Activated CD4-positive, alpha-beta T cell treated with anti-CD3 and anti-CD28 coated beads, Interleukin-2, amount 50 U/mL, for 16 hours (primary cell): ENCODE data around the gene OTUB2.
"Not testable (repeated sequence)": the region's sequence is repeated elsewhere in the genome, so short reads cannot be mapped to it uniquely, and the experiment has no call there.

ENCODE experiments used
- DNase-seq: peaks from one replicate; pipeline ENCODE4 v3.0.0-alpha.2; 2020

The OTUB2 gene

DNA sequence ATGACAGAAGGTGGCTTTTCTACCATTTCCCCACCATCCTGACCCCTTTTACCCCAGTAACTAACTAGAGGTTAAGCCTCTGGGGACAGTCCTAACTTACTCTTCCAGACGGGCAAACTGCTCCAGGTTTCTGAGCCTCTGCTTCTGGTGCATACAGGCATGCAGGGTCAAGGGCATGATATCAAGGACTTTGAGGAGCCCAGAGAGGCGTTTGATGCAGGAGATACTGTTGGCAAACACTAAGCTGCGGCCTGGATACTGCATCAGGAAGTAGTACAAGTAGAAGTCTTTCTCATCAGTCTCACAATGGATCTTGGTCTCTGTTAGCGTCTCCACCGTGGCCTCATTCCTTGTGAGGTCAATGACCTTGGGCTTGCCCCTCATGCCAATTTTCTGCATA lies 33.9 kb downstream of the OTUB2 start:
- DNase-seq, result no peak

DNA sequence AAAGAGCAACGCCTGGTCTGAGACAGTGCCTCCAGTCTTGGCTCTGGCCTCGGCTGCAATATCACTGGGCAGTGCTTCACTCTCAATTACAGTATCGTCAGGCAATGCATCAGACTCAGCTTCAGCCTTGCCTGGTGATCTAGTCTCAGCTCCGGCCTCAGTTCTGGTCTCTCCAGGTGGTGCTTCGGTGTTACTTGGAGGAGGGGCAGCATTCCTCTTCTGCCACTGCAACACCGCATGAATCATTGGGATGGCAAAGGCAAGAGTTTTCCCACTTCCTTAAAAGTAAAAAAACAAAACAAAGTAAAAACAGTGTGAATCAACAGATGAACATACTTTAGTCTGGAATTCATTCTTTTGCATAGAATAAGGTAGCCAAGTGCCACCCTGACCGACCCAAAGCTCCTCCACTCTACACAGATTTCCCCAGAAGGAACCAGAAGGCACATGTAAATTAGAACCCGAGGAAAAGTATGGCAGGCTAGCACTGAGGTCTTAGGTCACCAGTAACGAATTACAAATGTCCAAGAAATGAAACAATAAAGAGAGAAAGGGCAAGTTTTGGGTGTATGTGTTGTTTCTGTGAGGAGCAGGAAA lies 36.3 kb downstream of the OTUB2 start:
- DNase-seq, result no peak

DNA sequence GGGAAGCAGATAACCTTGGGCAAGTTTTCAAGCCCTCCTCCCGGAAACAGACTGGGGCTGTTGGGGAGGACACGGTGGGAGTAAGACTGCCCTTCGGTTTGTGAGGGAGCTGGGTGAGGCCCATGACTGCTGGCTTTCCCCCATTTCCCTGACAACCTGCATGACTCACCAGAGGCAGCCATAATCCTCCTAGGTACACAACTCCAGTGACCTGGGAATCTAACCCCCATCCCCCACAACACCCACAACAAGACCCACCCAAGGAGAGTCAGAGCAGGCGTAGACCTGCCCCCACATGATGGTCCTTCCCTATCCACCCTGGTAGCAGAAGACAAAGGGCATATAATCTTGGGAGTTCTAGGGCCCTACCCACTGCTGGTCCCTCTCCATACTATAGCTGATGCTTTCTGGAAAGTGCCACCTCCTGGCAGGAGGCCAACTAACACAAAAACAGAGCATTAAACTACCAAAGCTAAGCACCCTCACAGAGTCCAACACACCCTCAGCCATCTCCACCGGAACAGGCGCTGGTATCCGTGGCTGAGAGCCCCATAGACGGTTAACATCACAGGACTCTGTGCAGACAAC lies 40.0 kb downstream of the OTUB2 start:
- DNase-seq, result no peak

DNA sequence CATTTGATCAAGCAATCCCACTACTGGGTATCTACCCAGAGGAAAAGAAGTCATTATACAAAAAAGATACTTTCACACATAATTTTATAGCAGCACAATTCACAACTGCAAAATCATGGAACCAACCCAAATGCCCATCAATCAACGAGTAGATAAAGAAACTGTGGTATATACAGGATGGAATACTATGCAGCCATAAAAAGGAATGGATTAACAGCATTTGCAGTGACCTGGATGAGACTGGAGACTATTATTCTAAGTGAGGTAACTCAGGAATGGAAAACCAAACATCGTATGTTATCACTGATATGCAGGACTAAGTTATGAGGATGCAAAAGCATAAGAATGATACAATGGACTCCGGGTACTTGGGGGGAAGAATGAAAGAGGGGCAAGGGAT lies 45.9 kb downstream of the OTUB2 start:
- DNase-seq, result not testable (repeated sequence)

DNA sequence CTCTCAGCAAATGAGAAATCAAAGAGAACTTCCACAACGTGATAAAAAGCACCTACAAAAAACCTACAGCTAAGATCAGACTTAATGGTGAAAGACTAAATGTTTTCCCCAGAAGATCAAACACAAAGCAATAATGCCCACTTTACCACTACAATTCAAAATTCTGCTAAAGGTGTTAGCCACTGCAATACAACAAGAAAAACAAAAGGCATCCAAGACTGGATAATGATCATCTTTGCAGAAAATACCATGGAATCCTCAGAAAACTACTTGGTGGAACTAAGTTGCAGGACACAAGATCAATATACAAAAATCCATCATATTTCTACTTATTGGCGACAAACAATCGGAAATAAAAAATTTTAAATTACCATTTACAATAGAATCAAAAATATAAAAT lies 48.4 kb downstream of the OTUB2 start:
- no peak for DNase-seq

DNA sequence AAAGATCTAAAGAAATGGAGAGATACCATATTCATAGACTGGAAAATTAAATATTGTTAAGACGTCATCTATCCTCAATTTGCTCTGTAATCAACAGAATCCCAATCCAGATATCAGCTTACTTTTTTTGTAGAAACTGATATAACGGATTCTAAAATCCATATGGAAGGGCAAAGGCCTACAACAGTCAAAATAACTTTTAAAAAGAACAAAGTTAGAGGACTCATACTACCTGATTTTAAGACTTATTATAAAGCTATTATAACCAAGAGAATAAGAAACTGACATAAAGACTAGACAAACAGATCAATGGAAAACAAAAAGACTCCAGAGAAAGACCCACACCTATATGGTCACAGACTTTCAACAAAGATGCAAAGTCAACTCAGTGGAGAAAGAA lies 48.9 kb downstream of the OTUB2 start:
- no peak for DNase-seq

DNA sequence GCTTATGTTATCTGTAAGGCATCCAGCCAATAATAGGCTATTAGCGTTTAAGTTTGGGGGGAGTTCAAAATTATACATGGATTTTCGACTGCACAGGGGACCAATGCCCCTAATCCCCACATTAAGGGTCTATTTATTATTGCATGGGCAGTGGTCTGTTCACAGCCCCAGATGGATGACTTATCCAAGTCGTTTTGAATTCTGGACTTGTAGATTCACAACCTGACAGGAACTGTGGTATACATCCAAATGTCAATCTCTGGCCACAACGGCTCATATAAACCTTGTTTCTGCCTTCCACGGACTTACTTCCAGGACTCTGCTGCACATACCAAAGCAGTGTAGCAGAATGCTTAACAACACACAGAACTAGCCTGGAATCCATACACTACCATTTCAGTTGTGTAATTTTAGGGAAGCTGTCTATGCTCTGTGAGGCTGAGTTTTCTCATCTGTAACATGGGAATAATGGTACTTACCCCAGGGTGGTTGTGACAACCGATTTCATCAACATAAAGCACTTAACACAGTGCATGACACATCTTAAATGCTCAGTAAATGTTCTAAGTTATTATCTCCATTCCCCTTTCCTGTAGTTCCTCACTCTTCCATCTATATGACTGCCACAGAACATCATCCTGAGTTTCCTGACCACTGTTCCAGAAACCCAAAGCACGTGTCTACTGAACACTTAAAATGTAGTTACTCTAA lies 51.1 kb downstream of the OTUB2 start:
- no peak for DNase-seq

DNA sequence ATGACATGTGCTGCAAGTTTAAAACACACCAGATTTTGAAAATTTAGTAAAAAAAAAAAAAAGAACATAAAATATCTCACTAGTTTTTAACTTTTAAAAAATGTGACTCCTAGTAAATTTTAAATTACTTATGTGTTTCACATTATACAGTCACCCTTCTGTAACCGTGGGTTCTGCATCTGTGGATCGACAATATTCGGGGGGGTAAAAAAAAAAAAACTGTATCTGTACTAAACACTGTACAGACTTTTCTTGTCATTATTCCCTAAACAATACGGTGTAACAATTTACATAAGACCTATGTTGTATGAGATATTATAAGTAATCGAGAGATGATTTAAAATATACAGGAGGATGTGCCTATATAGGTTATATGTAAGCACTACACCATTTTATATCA lies 51.7 kb downstream of the OTUB2 start:
- DNase-seq, result no peak

DNA sequence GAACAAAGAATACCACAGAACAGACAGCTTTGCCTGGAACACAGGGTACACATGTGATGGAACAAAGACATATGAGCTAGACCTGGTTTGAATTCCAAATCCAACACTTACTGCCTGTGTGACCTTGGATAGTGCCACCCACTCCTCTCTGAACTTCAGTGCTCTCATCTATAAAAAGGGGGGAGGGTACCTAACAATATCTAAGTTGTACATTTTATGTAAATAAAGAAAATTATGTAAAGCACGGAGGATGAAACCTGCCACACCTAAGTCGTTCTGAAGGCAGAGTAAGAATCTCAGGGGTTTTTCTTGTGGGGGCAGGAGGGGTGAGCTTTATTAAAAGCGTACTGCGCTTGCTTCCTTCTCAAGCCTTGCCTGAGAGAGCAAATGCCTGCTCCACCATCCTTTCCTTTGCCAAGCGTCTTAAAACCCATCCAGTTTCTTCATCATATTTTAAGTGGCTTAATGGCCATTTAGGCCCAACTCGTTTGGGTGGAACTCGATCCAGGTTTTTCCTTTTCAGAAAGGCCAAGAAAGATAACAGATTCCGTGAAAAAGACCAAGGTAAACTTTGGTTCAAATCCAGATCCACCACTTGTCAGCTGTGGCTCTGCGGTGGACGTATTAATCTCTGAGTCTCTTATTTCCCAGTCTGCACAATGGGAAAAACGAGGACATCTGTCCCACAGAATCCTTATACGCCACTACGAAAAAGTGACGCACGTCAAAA lies 53.9 kb downstream of the OTUB2 start:
- DNase-seq, result no peak

DNA sequence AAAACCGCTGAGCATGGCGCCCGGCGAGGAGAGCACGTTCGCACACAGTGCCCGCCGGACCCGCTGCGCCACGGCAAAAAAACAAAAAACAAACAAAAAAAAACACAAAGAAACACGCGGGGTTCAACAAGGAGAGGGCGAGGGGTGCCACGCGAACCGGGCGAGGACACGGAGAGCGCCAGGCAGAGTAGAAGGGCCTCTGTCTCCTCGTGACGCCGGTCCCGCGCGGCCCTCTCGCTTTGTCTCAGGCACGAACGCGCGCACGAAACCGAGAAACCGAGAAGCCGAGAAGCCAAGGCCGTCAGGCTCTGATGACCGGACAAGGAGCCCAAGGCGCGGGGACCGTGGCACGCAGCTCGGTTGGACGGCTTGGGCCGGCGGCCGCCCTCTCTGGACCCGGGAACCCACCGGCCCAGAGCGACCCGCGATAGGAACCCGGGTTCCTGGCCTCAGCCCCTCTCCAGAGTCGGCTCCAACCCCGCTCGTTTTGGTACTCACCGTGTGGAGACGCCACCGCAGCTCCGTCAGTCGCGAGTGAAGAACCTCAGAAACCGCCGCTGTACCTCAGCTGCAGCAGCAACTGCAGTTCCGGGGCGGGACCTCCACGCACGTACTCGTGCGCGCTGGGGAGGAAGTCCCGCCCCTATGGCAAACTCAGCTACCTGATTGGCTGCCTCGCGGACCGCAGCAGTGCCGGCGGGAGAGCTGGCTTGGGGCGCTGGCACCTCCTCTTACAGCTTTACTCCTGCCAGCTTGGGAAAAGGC lies 54.7 kb downstream of the OTUB2 start, which contains the start of the genes DDX24 and IFI27L1:
TSS of gene DDX24 (minus strand) at position 582 of the 765 bp plus-strand sequence. CDS start 1,460 bp downstream, outside the sequence.
TSS of gene IFI27L1 (plus strand) at position 690 of the 765 bp plus-strand sequence. CDS start 15,628 bp downstream, outside the sequence.
- DNase-seq, result peak; percentile 97

DNA sequence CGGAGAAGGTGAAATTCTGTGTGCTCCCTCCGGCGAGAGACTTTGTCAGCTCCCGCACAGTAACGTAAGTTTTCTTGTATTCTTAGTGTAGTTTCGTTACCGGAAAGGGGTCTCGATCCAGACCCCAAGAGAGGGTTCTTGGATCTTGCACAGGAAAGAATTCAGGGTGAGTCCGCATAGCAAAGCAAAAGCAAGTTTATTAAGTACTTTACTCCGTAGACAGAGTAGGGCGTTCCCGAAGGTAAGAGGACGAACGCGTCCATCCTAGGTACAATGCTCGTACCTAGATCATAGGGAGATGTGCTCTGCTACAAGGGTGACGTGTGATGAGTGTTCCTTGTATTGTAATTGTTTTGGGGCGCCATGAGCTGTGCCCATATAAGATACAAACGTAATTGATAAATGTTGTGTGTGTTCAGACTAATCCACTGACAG lies 55.3 kb downstream of the OTUB2 start:
- peak; percentile 5 for DNase-seq

DNA sequence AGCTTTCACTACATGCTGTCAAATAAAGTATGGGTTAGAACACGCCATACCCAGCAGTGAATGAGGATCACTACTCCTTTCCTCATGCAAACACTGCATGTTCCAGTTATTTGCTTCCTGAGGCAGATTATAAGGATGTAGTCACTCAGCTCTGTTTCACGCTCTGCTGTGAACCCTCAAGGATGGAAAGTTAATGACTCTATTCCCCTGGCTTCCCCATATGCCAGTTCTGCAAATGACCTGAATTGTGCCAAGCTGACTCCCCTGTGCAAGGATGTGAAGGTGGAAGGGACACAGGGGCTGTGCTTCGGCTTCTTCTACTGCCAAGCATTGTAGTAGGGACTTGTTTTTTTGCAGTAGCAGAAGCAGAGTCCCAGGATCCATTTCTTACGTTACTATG lies 61.8 kb downstream of the OTUB2 start:
- DNase-seq, result no peak

DNA sequence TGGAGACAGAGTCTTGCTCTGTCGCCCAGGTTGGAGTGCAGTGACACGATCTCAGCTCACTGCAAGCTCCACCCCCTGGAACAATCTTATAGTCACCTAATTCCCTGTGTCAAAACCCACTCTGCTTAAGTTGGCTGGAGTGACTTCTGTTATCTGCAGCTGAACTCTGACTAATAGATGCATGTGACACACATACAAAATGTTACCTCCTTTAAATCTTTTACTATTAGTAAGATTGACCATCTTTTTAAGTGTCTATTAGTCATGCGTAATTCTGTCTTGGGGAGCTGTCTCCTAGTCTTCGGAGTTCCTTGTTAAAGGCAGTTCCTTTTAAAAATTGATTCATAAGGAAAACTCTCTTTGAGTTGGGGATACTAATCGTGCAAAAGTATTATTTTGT lies 62.4 kb downstream of the OTUB2 start:
- no peak for DNase-seq

DNA sequence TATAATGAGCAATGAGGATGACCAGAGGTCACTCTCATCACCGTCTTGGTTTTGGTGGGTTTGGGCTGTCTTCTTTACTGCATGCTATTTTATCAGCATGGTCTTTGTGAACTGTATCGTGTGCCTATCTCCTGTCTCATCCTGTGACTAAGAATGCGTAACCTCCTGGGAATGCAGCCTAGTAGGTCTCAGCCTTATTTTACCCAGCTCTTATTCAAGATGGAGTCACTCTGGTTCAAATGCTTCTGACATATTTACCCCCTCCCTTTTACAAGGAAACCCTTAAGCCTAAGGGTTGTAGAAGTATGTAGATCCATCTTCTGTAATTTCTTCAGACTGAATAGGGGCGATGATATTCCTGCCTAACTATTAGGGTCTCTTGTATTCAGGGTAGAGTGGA lies 63.3 kb downstream of the OTUB2 start:
- no peak for DNase-seq

DNA sequence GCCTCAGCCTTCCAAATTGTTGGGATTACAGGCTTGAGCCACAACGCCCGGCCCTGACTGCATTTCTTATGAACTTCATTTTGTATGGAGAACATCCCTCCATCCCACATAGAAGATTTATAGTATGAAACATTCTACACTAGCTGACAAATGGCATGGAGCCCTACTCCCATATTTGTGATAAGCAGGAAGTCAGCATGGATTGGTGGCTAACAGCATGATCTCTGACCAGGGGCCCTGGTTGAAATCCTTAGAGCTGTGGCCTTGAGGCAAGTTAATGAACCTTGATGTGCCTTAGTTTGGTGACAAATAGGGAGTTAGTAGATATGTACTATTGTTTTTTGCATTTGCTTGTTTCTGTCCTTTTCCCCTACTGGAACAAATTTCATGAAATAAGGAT lies 67.3 kb downstream of the OTUB2 start:
- DNase-seq, result no peak

DNA sequence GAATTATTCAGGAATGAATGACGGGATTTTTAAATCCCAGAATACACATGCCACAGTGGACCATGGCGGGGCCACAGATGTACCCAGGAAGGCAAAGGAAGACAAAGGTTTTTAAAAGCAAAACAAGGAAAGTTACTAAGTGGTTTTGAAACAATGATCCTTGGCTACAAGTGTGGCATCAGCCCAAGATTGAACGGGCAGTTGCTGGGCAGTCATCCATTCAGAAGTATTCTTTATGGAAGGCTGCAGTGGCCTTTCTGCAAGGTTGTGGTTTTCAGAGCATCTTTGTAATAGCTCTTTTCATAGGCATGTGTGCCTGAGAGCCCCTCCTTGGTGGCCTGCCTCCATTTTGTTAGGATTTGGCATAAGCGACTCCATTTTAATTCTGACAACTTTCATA lies 71.0 kb downstream of the OTUB2 start:
- no peak for DNase-seq
